IPS-18c (cell line): ENCODE measurements around the gene SPATA3.

Experiments used
- H3K4me3 ChIP-seq: 2 replicates; pipeline ENCODE4 v1.7.0; 2013; ENCODE audit warnings: low read depth, mild to moderate bottlenecking, low read length, moderate library complexity; ENCODE audit not compliant: insufficient read depth
- H3K9me3 ChIP-seq: one replicate; pipeline ENCODE4 v1.6.1; 2013; ENCODE audit warnings: mild to moderate bottlenecking, low read length, moderate library complexity; ENCODE audit not compliant: control insufficient read depth, insufficient read depth

The SPATA3 gene

GRCh38 chr2:231036131-231036530 is 40.2 kb downstream of the SPATA3 start:
- no peak overlapping the region for H3K4me3 ChIP-seq
- H3K9me3 ChIP-seq = no peaks in the 10 kb centered on the region

DNA sequence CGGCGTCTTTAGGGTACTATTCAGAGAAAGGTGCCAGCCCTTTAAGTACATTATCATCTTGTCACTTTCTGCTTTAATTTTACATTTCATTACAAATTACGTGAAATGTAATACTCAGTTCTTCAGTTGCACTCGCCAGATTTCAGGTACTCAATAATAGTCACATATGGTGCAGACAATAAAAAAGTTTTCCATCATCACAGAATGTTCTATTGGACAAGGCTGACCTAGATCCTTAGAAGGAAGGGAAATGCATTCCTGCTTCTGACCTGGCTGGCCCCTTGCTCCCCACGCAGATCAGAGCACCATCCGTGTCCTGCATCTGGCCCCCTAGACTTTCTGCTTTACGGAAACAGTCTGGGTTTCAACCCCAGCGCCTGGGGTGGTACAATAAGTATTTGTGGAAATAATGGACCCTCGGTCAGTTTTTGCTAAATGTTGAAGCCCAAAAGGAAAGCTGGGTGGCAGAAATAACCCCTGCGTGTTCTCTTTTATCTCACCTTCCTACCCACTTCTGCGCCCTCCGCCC is 40.7 kb downstream of the SPATA3 start:
- no peaks in the 10 kb centered on the region for H3K9me3 ChIP-seq
- H3K4me3 ChIP-seq = no peak overlapping the region

- H3K4me3 ChIP-seq = peak within 1 kb of the TSS; percentile 55
Observed at GRCh38 chr2:231037202-231037730, 41.3 kb downstream of the SPATA3 start, which contains the start of gene C2orf72. Gene C2orf72, plus strand, starts transcription at chr2:231037523. Its CDS starts 43 bp downstream, at chr2:231037566.

GRCh38 chr2:231037731-231038482 is 42.0 kb downstream of the SPATA3 start:
- no peaks in the 10 kb centered on the region for H3K9me3 ChIP-seq
- H3K4me3 ChIP-seq = peak overlapping the region; percentile 55

More at GRCh38 chr2:231037202-231037730, 41.3 kb downstream of the SPATA3 start, which contains the start of gene C2orf72:
- no peaks in the 10 kb centered on the region for H3K9me3 ChIP-seq

DNA sequence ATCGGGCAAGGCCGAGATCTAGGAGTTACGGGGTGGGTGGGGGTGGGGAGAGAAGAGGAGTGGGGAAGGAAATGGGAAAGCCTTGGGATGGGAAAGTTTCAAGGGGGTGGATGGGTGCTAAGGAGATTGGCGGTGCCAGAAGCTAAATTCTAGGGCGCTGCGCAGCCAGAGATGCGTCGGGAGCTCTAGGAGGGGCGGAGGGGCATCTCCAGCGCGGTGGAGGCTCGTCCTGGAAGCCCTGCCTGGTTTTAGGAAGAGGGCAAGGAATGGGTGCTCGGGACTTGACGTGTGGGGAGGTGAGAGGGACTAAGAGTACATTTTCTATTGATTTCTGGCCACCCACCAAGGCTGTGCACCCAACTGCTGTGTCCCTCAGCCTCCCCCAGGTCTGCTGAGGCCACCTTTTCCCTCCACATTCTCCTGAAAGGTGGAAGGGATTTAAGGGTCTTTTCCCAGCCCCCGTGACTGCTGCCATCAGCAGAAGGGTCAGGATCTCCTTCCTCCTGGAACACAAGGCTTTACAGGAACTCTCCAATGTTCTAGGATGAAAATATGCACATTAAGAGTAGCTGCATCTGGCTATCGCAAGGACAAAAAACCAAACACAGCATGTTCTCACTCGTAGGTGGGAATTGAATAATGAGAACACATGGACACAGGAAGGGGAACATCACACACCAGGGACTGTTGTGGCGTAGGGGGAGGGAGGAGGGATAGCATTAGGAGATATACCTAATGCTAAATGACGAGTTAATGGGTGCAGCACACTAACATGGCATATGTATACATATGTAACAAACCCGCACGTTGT is 42.8 kb downstream of the SPATA3 start:
- Histone ChIP-seq H3K4me3 (peak overlapping the region; percentile 55), H3K9me3 (no peaks in the 10 kb centered on the region)

- H3K9me3 ChIP-seq = no peaks in the 10 kb centered on the region
- no peak overlapping the region for H3K4me3 ChIP-seq
Observed at GRCh38 chr2:231039294-231039664, 43.4 kb downstream of the SPATA3 start.

DNA sequence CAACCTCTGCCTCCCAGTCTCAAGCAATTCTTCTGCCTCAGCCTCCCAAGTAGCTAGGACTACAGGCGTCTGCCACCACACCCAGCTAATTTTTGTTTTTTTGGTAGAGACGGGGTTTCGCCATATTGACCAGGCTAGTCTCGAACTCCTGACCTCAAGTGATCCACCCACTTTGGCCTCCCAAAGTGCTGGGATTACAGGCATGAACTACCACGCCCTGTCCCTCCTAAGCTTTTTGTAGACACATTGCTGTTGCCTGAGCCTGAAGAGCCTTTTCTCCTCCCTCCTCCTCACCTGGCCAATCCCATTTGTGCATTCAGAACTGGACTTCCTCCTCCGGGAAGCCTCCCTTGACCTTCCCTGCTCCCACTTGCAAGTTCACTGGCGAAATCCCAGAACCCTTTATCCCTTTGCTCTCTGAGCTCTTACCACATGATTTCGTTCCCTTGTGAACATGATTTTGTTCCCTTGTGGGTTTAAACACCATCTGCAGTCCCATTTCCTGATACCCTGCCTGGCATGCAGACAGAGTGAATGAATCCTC is 44.0 kb downstream of the SPATA3 start:
- Histone ChIP-seq H3K4me3 (no peak overlapping the region), H3K9me3 (no peaks in the 10 kb centered on the region)

GRCh38 chr2:231041061-231041689 is 45.3 kb downstream of the SPATA3 start:
- Histone ChIP-seq H3K9me3 (no peaks in the 10 kb centered on the region), H3K4me3 (no peak overlapping the region)

GRCh38 chr2:231043796-231044195 is 47.9 kb downstream of the SPATA3 start:
- no peak overlapping the region for H3K4me3 ChIP-seq
- no peaks in the 10 kb centered on the region for H3K9me3 ChIP-seq

DNA sequence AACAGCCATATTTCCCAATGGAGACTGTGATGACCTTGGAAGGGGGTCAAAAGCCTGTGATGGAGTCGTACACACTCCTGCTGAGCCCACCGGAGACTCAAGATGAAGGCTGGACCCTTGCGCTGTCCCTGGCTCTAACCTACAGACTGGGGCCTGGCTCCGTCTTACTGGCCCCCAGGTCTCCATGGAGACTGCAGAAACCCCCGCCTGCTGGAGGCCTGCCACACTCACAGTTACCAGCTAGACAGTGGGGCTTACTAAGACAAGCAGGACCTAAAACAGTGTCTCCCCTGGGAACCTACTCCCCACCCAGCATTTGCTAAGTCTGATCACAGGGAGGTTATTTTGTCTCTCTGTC is 51.0 kb downstream of the SPATA3 start:
- H3K9me3 ChIP-seq = no peaks in the 10 kb centered on the region

DNA sequence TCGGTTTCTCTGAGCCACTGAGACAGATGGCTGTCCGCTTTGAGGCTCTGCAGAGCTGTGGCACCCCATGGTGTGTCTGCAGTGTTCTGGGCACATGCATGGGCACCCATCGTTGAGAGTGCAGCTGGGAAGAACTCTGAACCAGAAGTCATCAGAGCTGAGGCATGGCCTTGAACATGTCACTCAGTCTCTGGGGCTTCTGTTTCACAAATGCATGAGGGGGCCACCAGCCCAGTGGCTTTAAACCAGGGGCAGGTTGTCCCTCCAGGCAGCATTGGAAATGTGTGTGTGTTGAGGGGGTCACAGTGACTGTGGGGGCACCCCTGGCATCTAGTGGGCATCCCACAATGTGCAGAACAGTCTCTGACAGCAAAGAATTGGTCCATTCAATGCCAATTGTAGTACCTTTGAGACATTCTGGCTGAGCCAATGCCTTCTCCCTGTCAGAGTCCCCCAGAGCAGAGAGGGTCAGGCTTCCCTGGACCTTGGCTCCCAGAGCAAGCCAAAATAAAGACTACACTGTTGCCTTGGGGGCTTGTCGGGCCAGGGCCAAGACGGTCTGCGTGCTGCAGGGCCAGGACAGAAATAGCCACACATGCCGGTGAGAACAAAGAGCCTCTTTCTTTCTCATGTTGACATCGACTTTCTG is 51.5 kb downstream of the SPATA3 start:
- H3K4me3 ChIP-seq = no peak overlapping the region
- no peaks in the 10 kb centered on the region for H3K9me3 ChIP-seq

More for the DNA sequence above, 51.0 kb downstream of the SPATA3 start:
- no peak overlapping the region for H3K4me3 ChIP-seq

DNA sequence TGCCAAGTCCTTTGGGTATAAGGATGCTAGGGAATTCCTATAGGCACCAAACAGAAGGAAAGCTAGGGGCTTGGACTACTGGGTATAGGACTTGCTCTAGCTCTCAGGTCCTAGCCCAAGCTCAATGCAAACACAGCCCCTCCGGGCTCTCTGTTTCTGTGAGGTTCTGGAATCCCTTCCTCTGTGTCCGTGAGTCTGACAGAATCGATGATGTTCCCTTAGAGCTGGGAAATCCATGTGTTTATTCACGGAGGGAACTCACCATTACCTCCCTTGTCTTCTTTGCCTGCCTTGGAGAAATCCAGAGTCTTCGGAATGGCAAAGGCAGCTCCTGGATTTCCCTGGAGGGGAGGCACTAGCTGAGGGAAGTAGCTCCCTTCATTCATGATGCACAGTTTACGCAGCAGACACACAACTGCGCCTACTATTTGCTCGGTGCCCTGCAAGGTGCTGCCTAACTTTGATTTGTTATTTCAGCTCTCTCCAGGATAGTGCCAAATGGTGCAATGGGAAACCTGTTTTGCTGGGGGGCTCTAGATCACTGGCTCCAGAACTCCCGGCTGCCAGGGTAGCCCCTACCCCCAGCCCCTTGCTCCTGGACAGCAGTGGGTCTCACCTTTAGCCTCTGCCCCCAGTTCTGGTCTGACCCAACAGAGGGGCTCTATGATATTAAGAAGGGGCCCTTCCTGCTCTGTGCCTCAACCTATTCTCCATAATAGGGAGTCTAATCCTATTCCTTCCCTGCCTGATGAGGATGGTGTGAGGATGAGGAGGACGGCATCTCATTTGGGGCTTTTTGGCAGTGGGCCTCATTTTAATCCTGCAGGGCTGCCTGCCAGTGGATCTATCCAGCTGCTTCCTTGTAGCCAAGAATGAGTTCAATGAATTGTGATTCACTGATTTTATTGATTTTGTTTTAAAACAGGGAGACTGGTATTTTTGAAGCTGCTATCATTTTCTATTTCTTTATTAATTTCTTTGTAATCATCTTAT is 52.3 kb downstream of the SPATA3 start:
- H3K4me3 ChIP-seq = no peak overlapping the region
- H3K9me3 ChIP-seq = no peaks in the 10 kb centered on the region

- Histone ChIP-seq H3K9me3 (no peaks in the 10 kb centered on the region), H3K4me3 (no peak overlapping the region)
Observed at GRCh38 chr2:231049286-231050017, 53.5 kb downstream of the SPATA3 start.

DNA sequence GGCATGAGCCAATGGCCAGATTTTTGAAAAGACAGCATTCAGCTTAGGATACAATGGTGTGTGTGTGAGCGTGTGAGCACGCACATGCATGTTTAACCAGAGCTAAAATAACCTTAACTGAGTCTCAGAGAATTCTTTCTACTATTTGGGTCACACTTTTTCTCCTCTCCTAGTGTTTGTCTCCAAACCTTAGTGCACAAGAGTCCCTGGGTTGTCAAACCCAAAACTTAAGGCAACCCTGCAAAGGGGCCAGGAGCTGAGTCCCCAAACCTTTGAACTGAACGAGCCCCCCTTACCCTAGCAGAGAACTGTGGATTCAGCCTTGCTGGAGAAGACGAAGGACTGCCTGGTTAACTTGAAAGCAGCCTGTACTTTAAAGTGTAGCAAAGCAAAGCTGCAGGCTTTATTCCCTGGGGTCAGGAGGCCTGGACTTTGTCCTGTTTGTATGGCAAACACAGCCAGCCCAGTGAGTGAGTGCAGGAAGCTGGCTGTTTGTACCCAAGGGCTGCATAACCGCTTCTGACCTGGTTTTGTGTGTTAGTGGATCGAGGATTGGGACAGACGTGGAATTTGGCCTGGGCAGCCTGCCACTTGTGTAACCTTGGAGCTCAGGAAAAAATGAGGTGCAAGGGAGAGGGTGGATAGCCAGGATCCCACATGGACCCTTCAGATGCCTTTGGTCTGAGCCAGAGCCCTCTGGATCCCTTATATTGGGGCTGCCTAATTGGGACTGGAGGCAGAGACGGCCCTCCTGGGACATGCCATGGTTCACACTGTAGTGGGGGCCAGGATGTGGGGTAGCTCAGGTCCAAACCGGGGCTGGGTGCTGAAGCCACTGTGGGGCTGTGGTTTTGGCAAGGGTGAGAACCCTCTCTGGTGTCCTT is 54.3 kb downstream of the SPATA3 start:
- Histone ChIP-seq H3K9me3 (no peaks in the 10 kb centered on the region), H3K4me3 (no peak overlapping the region)
